GM18519 (cell line): ENCODE data around the gene TLR3.

ENCODE experiments used
- ATAC-seq: cut with Tn5 transposase; IDR thresholded peaks from one replicate; pipeline ENCODE4 v1.9.1; 2021; ENCODE audit warnings: mild to moderate bottlenecking, moderate library complexity; ENCODE audit not compliant: unreplicated experiment, low FRiP score

The TLR3 gene

GRCh38 chr4:186104114-186104889 is 35.3 kb downstream of the TLR3 start, which contains the start of gene FAM149A:
Gene FAM149A, plus strand, starts transcription at chr4:186104704.
- no peak for ATAC-seq

- ATAC-seq = no peak
These were observed 36.1 kb downstream of the TLR3 start for GRCh38 chr4:186104890-186105646.

- ATAC-seq = no peak
These were observed 36.8 kb downstream of the TLR3 start for GRCh38 chr4:186105647-186106321.

- ATAC-seq = no peak
These were observed 39.0 kb downstream of the TLR3 start for GRCh38 chr4:186107947-186108346.

GRCh38 chr4:186108391-186108790 is 39.4 kb downstream of the TLR3 start:
- no peak for ATAC-seq

- ATAC-seq = no peak
These were observed 40.3 kb downstream of the TLR3 start for GRCh38 chr4:186109245-186109644.

- no peak for ATAC-seq
These were observed 47.7 kb downstream of the TLR3 start for GRCh38 chr4:186116697-186117096.

GRCh38 chr4:186118582-186118981 is 49.6 kb downstream of the TLR3 start:
- ATAC-seq = no peak

GRCh38 chr4:186121057-186121456 is 52.1 kb downstream of the TLR3 start:
- no peak for ATAC-seq

- no peak for ATAC-seq
These were observed 59.9 kb downstream of the TLR3 start for GRCh38 chr4:186128842-186129241.

GRCh38 chr4:186131935-186132334 is 63.0 kb downstream of the TLR3 start:
- ATAC-seq = no peak

GRCh38 chr4:186132577-186133242 is 63.8 kb downstream of the TLR3 start:
- ATAC-seq = no peak

- ATAC-seq = peak; percentile 99
These were observed 65.3 kb downstream of the TLR3 start for GRCh38 chr4:186134257-186134656.

- no peak for ATAC-seq
These were observed 65.9 kb downstream of the TLR3 start for GRCh38 chr4:186134861-186135260.

- ATAC-seq = peak; percentile 30
These were observed 68.3 kb downstream of the TLR3 start for GRCh38 chr4:186137196-186137794.
